ENCODE data around the gene WNT1.

WNT1 gene

DNA sequence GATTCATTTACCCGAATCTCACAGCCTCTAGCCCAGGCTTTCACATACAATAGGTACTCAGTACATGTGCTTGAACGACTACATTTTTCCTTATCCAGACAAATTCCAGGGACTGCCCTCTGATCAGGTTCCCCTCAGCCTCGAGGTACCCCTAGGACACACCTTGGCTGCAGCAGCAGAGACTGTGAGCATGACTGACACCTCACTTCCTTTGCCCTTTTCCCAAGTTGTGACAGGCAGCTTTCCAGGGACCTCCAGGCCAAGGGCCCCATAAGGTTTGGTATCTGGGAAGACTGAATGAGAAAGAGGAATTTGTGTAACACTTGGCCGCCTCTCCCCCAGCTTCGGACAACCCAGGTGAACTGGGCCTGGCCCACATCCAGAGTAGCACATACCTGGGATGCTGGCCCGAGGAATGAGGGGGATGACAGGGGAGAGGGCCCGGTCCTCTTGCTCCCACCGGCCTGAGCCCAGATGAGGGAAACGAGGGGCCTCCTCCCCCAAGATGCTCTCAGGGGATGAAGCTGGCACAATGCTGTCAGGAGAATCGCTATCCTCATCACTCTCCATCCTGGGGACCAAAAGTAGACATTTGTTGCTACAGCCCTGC lies 50.6 kb downstream of the WNT1 start:
- FAIRE-seq (no peak), DNase-seq (ENCODE audit: low spot score) (no peak)

DNA sequence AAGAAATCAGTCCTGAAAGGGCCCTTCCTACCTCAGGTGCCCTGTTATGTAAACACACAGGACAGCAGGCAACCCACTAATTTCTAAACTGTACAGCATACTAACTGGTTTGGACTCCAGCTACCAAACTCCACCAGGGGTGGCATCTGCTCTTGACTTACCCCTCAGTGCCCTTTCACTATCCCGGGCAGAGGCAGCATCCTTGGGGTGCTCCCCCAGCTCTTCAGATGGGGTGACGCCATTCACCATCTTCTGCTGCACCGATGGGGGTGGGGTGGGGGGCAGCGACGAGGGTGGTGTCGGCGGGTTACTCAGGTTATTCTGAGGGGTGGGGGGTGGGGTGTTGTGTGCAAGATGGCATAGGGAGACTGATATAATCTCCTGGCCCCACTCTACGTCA lies 52.0 kb downstream of the WNT1 start:
- FAIRE-seq (no peak), DNase-seq (ENCODE audit: low spot score) (no peak)

DNA sequence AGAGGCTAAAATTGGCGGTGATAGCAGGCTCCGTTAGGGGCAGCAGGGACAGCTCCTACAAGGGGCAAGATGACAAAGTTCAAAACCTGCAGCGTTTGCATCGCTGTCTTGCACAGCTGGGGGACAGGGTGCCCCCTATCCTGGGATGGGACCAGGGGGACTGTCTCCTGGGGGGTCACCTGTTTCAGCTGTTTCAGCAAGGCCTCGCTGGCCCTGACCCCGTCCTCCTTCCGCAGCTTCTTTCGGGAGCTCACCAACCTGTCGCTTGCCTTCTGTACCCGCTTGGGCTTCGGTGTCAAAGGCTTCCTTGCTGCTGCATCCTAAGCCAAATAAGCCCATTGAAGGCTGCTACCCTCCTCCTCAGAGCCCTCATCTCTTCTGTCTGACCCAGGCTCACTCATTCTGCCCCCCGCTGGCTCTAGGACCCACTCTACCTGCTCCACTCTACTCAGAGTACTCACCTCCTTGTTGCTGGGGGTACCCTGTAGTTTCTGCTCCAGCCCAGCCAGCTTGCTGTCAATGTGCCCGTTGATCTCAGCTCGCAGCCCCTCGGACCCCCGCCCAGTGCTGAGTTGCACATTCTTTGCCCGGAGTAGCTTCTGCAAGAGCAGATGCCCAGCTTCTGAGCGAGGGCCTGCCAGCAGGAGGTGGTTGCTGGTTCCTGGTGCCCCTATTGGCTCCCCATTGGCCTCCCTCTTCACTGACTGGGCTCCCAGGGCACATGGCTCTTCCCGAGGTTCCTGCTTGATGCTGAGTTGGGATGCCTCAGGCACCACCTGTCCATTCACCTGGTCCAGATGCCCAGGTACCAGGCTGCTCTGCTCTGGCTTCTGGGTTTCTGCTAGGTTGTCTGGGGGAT lies 52.8 kb downstream of the WNT1 start:
- FAIRE-seq: no peak
- no peak for DNase-seq (ENCODE audit: low spot score)

DNA sequence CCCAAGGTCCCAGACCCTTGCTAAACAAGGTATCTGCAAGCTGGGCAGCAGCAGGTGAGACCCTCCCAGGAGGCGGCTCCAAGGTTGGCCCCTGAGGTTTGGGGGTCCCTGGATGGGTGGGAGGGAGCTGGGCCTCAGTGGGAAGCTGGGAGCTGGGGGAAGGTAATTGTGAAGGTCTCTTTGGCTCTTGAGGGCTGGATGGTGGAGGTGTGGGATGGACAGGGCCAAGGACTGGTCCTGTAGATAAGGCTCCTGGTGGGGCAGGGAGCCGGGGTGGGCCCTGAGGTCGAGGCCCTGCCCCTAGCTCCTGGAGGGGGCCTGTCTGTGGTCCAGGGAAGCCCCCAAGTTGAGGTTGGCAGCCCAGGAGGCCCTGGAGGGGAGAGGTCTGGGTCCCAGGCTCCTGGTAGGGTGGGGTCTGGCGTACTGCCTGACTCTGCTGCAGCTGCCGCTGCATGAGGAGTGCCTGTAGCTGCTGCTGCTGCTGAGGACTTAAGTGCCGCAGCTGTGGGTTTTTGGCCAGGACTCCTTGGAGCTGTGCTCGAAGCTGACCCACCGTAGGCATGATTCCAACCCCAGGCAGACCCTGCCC lies 53.5 kb downstream of the WNT1 start:
- DNase-seq (ENCODE audit: low spot score) (no peak), FAIRE-seq (no peak)
